SIG-M5 treated with dmso at 0.1 percent for 504 hours (cell line): ENCODE data around the gene CPVL.
"Not testable (repeated sequence)": the region's sequence is repeated elsewhere in the genome, so short reads cannot be mapped to it uniquely, and the experiment has no call there.

Experiments used
- DNase-seq: peaks from one replicate; lab custom pipeline; 2025; ENCODE audit not compliant: unreplicated experiment; lab: John Stamatoyannopoulos, UW

CPVL gene

GRCh38 chr7:29120955-29121354 is 25.4 kb downstream of the CPVL start:
- DNase-seq = no peak

GRCh38 chr7:29119538-29119937 is 26.8 kb downstream of the CPVL start:
- no peak for DNase-seq

GRCh38 chr7:29116361-29117200 is 29.8 kb downstream of the CPVL start:
- DNase-seq = no peak

- no peak for DNase-seq
Measured at GRCh38 chr7:29115753-29116152, 30.6 kb downstream of the CPVL start.

GRCh38 chr7:29115130-29115687 is 31.1 kb downstream of the CPVL start:
- DNase-seq = no peak

- not testable (repeated sequence) for DNase-seq
Measured at GRCh38 chr7:29114266-29114665, 32.1 kb downstream of the CPVL start.

- peak; percentile 68 for DNase-seq
Measured at GRCh38 chr7:29113384-29114102, 32.8 kb downstream of the CPVL start.

GRCh38 chr7:29112721-29113120 is 33.6 kb downstream of the CPVL start:
- DNase-seq = no peak

GRCh38 chr7:29109899-29110298 is 36.4 kb downstream of the CPVL start:
- DNase-seq = peak; percentile 52

GRCh38 chr7:29109358-29109757 is 37.0 kb downstream of the CPVL start:
- no peak for DNase-seq

- no peak for DNase-seq
Measured at GRCh38 chr7:29107056-29107455, 39.3 kb downstream of the CPVL start.

- no peak for DNase-seq
Measured at GRCh38 chr7:29106669-29106988, 39.7 kb downstream of the CPVL start.

- peak; percentile 59 for DNase-seq
Measured at GRCh38 chr7:29105752-29106668, 40.3 kb downstream of the CPVL start.

GRCh38 chr7:29105191-29105590 is 41.1 kb downstream of the CPVL start:
- no peak for DNase-seq

- DNase-seq = peak; percentile 39
Measured at GRCh38 chr7:29102558-29103151, 43.7 kb downstream of the CPVL start.

- no peak for DNase-seq
Measured at GRCh38 chr7:29100924-29101323, 45.4 kb downstream of the CPVL start.

GRCh38 chr7:29099896-29100847 is 46.2 kb downstream of the CPVL start:
- DNase-seq = no peak

- no peak for DNase-seq
Measured at GRCh38 chr7:29096446-29096730, 49.9 kb downstream of the CPVL start.

GRCh38 chr7:29095631-29096445 is 50.5 kb downstream of the CPVL start:
- DNase-seq = no peak
